BE2C (cell line): ENCODE results near the gene ADAM30.

ENCODE experiments used
- DNase-seq: peaks from one replicate; pipeline ENCODE4 v3.0.0-alpha.2; 2020
- H3K27me3 ChIP-seq: fragments of 250-450 bp; sonication (Bioruptor Pico); 2 replicates; pipeline ENCODE4 v1.5.1; 2020; ENCODE audit warnings: mild to moderate bottlenecking
- H3K36me3 ChIP-seq: fragments of 250-450 bp; sonication (Bioruptor Pico); 2 replicates; pipeline ENCODE4 v1.5.1; 2020; ENCODE audit warnings: mild to moderate bottlenecking
- H3K4me1 ChIP-seq: fragments of 250-450 bp; sonication (Bioruptor Pico); 2 replicates; pipeline ENCODE4 v1.5.1; 2020
- H3K4me3 ChIP-seq: 2 replicates; pipeline ENCODE4 v1.5.1; 2011; ENCODE audit warnings: low read depth, low read length
- H3K9me3 ChIP-seq: fragments of 250-450 bp; sonication (Bioruptor Pico); 2 replicates; pipeline ENCODE4 v1.5.1; 2020
- TF ChIP-seq, protein P1 (sequence below): IDR thresholded peaks from 2 replicates; pipeline ENCODE4 v1.5.1; 2012; ENCODE audit warnings: mild to moderate bottlenecking, low read depth, low read length

The ADAM30 gene

DNA sequence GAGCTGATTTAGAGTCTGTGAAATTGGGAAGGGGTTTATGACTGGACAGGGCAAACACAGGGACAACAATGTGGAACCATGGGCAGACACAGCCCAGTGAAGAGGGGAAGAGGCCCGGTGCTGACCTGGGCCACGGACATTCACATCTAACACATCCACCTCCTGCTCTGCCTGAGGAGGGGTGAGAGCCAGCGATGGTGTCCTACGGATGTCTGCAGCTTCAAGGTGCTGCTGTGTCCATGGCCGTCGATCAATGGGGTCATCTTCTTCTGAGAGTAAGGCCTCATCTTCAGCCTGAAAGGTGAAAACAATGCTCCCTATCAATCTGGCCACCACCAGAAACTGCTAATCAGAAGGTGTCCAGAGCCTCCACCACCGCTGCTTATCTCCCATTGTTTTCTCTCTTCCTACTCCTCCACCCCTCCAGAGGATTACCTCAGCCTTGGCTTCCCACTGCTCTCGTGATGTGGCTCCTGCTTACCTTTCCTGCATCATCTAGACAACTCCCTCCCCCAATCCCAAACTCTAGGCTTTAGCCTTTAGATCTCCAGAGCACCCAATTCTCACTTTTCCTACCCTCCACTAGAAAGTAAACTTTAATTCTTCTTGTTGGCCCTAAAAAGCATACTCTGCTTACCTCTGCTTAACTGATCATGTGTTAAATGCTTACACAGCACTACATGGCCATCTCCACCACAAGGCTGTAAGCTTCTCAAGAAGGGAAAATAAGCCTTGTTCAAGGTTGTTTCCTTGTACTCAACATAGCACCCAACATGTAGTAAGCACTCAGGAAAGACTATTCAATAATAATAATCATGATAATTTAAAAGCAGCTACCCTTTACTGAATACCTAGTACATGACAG, 24.0 kb upstream of the ADAM30 start:
- H3K9me3 ChIP-seq = no peaks in the 10 kb centered on the region
- DNase-seq = no peak
- no peak overlapping the region for H3K4me3 ChIP-seq
- H3K36me3 ChIP-seq = no peaks in the 10 kb centered on the region
- no peaks in the 10 kb centered on the region for H3K4me1 ChIP-seq
- H3K27me3 ChIP-seq = peaks cover 8% of the 10 kb centered on the region; the same call in 1 of the 2 replicates
- TF ChIP-seq, protein P1, sequence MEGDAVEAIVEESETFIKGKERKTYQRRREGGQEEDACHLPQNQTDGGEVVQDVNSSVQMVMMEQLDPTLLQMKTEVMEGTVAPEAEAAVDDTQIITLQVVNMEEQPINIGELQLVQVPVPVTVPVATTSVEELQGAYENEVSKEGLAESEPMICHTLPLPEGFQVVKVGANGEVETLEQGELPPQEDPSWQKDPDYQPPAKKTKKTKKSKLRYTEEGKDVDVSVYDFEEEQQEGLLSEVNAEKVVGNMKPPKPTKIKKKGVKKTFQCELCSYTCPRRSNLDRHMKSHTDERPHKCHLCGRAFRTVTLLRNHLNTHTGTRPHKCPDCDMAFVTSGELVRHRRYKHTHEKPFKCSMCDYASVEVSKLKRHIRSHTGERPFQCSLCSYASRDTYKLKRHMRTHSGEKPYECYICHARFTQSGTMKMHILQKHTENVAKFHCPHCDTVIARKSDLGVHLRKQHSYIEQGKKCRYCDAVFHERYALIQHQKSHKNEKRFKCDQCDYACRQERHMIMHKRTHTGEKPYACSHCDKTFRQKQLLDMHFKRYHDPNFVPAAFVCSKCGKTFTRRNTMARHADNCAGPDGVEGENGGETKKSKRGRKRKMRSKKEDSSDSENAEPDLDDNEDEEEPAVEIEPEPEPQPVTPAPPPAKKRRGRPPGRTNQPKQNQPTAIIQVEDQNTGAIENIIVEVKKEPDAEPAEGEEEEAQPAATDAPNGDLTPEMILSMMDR = no peak

DNA sequence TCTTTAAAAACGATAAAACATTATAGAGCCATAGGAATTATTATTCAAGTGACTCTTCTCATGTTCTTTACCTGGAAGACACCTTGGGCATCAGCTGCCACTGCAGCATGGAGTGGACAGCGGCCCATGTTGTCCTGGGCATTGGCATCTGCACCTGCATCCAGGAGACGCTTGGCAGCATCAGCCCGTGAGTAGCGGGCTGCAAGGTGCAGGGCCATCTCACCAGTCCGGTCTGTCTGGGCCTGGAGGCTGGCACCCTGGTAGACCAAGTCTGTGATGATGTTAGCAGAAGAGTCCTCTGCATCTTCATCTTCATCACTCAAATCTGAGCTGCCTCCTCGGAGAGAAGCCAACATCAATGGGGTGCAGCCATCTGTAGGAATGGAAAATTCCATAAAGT, 22.9 kb upstream of the ADAM30 start:
- no peak overlapping the region for H3K4me3 ChIP-seq
- no peaks in the 10 kb centered on the region for H3K9me3 ChIP-seq
- H3K4me1 ChIP-seq = no peaks in the 10 kb centered on the region
- TF ChIP-seq, protein P1 = no peak
- H3K36me3 ChIP-seq = no peaks in the 10 kb centered on the region
- H3K27me3 ChIP-seq = peaks cover 8% of the 10 kb centered on the region; the same call in 1 of the 2 replicates
- no peak for DNase-seq

DNA sequence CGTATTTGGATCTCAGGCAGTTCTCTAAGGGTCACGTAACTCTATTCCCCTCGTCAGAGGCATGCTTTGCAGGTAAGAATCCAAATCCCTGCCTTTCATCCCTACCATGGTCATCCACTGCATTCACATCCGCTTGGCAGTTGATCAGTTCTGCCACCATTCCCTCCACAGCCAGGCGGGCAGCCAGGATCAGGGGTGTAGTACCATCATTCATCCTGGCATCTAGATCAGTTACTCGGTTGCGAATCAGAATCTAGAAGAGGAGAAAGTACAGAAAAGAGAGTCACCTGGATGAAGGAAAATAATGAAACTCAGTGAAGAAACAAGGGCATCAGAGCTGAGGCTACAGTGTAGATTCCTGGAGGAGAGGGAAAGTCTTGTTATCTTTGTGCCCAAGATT, 22.0 kb upstream of the ADAM30 start:
- Histone ChIP-seq H3K36me3 (no peaks in the 10 kb centered on the region), H3K27me3 (no peaks in the 10 kb centered on the region; the same call in 1 of the 2 replicates), H3K4me1 (no peaks in the 10 kb centered on the region), H3K4me3 (no peak overlapping the region), H3K9me3 (no peaks in the 10 kb centered on the region)
- TF ChIP-seq, protein P1 = no peak
- no peak for DNase-seq

DNA sequence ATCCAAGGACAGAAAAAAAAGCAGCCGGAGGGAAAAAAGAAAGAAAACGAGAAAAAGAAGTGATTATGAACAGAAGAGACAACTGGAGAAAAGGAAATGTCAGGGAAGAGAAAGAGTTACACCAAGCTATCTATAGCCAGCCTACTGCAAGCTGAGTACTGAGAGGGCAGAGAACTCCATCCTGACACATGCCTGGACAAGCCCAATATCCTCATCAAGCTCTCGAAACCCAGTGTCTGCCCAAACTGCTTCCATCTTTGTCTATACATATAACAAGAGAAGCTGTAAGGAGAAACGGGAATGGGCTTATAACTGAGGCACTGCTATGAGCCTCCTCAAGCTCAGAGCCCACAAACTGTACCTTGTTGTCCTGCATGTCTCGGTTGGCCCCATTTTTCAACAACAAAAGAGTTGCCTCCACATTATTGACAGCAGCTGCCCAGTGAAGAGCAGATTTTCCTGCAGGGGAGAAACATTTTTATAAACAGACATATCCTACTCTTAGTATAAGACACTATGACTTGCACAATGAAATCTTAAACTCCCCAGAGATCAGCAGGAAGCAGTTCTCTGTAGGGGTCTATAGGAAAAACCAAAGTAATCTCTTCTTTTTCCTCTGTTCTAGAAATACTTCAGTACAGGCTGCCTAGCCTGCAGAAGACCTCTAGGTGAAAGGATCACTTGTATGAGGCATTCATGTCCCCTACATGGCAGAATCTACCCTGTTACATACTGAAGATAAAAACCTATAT, 21.2 kb upstream of the ADAM30 start:
- Histone ChIP-seq H3K27me3 (no peaks in the 10 kb centered on the region; the same call in 1 of the 2 replicates), H3K36me3 (no peaks in the 10 kb centered on the region), H3K9me3 (no peaks in the 10 kb centered on the region), H3K4me1 (no peaks in the 10 kb centered on the region), H3K4me3 (no peak overlapping the region)
- DNase-seq = no peak
- TF ChIP-seq, protein P1 = no peak

DNA sequence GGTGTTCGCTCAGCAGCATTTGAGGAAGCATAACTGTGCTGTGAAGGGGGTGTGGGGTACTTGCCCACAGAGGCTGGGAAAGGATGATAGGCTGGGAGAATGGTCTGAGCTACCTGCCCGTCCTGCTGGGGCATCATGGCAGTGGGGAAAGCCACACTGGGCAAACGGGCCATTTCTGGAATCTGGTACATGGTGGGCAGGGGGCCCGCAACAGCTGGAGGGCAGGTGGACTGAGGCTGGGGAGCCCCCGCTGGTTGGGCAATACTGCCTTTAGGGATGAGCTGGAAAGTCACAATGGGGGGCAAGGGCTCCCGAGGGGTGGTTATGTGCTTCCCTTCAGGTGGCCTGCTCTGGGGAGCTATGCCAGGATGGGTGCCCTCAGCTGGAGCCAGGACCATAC, 19.2 kb upstream of the ADAM30 start:
- Histone ChIP-seq H3K27me3 (no peaks in the 10 kb centered on the region; the same call in 1 of the 2 replicates), H3K9me3 (no peaks in the 10 kb centered on the region), H3K4me1 (no peaks in the 10 kb centered on the region), H3K36me3 (no peaks in the 10 kb centered on the region), H3K4me3 (no peak overlapping the region)
- TF ChIP-seq, protein P1 = no peak
- no peak for DNase-seq
